Right cardiac atrium (tissue), 5 donors: ENCODE results near the gene STMN3. TPM values are rescaled to one million over a fixed set of nuclear protein-coding genes. Genes with fewer than 3 reads are reported as not detected.
A peak's percentile ranks its signal among the peaks of the same experiment; 100 is the strongest.

Source experiments
- ATAC-seq, 2 donors: fragments of 200-7000 bp; cut with Tn5 transposase; one replicate each; pipeline versions ENCODE4 v1.8.0 to v1.9.1; 2020; ENCODE audit warnings: moderate library complexity in 2 of 2, mild to moderate bottlenecking in 1 of 2
- DNase-seq, 3 donors: peaks; one replicate each; pipeline ENCODE4 v3.0.0-alpha.2; 2020
- H3K27ac ChIP-seq: one replicate; pipeline ENCODE4 v1.5.1; 2013; ENCODE audit warnings: mild to moderate bottlenecking, low read length, control low read depth, moderate library complexity
- H3K27me3 ChIP-seq: one replicate; pipeline ENCODE4 v1.6.1; 2013; ENCODE audit not compliant: control insufficient read depth, insufficient read depth
- H3K4me1 ChIP-seq: one replicate; pipeline ENCODE4 v1.6.1; 2013; ENCODE audit warnings: low read length; ENCODE audit not compliant: control insufficient read depth, insufficient read depth
- H3K4me3 ChIP-seq: one replicate; pipeline ENCODE4 v1.5.1; 2013; ENCODE audit warnings: low read length, control low read depth
- H3K9me3 ChIP-seq: one replicate; pipeline ENCODE4 v1.6.1; 2013; ENCODE audit warnings: low read length; ENCODE audit not compliant: control insufficient read depth
- whole genome bisulfite sequencing: extraction: QIAGEN DNeasy Blood & Tissue Kit; methylation state at CpG from one replicate; pipeline ENCODE4 v1.1.7; 2013; 5-methylcytosine and 5-hydroxymethylcytosine counted together
- intact Hi-C, 4 donors: fragments of 100-400 bp; cut with DNase I; formaldehyde crosslinking; loops; one replicate each; pipeline versions ENCODE4 v1.11.0 to v1.14.0; 2022 to 2023
- long read RNA-seq, 4 donors: library from polyadenylated mRNA; unstranded; transcript quantifications; one replicate each; pipeline ENCODE4 v2.0.0, GENCODE V29; 2020 to 2021
- polyA plus RNA-seq: library from polyadenylated mRNA; stranded (reverse); fragments of 200-250 nt; gene quantifications from one replicate; pipeline ENCODE4 v1.2.3, GENCODE V29; 2013
- total RNA-seq, 4 donors: library from RNA; stranded (reverse); fragmentation: NEBNext Ultra II Directional; extraction: Animal tissue kit (Norgen Biotek cat#: 25700); gene quantifications; one replicate each; pipeline ENCODE4 v1.2.1, GENCODE V29; 2021
- donor health status: healthy with polysubstance abuse.
- donor health status: DM: no; HTN: yes; CAD: no.
- donor health status: DM: no; HTN: no; CAD: no.
- donor health status: DM: no; HTN: yes; CAD: no; lungs with severe emphysema.
- donor health status: DM: yes; HTN: yes; CAD: no.

STMN3 gene
- 1 to 10 TPM; 4.0 to 9.3 (median 5.8) TPM for total RNA-seq
- polyA plus RNA-seq = 7.1 TPM
- long read RNA-seq, donor 1, transcript STMN3-201 (5 exons, 2,255 nt) = major isoform, 5 of 14 reads
- long read RNA-seq, donor 1, partial matches to known transcripts = 1 of 14 reads
- long read RNA-seq, donor 1, other reads (novel, unspliced or antisense) = 8 of 14 reads
- long read RNA-seq, donor 2, transcript STMN3-201 (5 exons, 2,255 nt) = major isoform, 8 of 9 reads
- long read RNA-seq, donor 2, partial matches to known transcripts = 0 of 9 reads
- long read RNA-seq, donor 2, other reads (novel, unspliced or antisense) = 1 of 9 reads
- long read RNA-seq, donor 3, partial matches to known transcripts = 0 of 6 reads
- long read RNA-seq, donor 3, other reads (novel, unspliced or antisense) = 4 of 6 reads
- long read RNA-seq, donor 4, transcript STMN3-201 (5 exons, 2,255 nt) = major isoform, 10 of 13 reads
- long read RNA-seq, donor 4, partial matches to known transcripts = 3 of 13 reads
- long read RNA-seq, donor 4, other reads (novel, unspliced or antisense) = 0 of 13 reads

DNA sequence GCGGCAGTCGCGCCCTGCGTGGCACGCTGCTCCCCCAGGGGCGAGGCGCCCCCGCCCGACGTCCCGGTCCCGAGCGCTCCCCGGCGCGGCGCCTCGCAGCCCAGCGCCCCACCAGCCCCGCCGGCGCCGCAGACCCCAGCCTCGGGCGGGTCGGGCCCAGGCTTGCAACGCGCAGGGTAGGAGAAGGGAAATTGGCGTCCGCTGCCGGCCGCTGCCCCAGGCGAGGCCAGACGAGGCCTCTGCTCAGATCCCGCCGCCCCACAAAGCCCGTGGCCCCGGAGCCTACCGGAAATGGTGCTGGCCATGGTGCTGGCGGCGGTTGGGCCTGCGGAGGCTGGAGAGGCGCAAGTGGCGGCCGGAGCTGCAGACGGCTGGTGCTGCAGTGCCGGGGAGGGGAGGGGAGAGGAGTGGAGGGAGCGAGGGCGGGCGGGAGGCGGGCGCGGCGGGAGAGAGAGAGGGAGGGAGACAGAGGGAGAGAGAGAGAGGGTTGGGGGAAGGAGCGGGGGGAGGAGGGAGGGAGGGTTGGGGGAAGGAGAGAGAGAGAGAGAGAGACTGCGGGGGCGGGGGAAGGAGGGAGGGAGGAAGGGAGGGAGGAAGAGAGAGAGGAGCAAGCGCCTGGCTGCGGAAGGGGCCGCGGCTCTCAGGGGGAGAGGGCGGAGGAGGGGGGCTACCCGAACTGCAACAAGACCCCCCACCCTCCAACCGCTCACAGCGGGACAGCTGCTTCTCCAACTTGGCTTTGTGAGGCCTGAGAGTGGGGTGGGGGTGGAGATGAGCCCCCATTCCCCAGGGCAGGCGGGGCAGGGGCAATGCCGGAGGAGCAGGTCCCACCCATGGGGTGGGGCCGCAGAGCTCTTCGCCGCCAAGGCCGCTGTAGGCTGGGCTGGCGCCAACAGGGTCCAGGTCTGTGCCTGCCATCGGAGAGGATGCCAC is at the start of gene STMN3:
STMN3 (minus strand) TSS at position 384 of the 933 bp plus-strand sequence; CDS start at position 305, 79 bp downstream.
- peak; percentile 87 to 96 (median 96) for DNase-seq
- intact Hi-C loops = loop anchor here in 1 of 4 donors (10.0 kb wide), 1 partner anchor 321 kb away; the partner anchor contains the start of gene SAMD10
- under 1% methylated on average over 70 of the region's 73 CpGs for WGBS
- Histone ChIP-seq H3K4me1 (no peaks in the 10 kb centered on the region), H3K27me3 (no peaks in the 10 kb centered on the region), H3K9me3 (no peaks in the 10 kb centered on the region), H3K4me3 (peak within 1 kb of the TSS; percentile 52), H3K27ac (peak within 1 kb of the TSS; percentile 31)
- ATAC-seq = peak; percentile 71 to 82

GRCh38 chr20:63702036-63702665 is 48.9 kb upstream of the STMN3 start:
- intact Hi-C loops = no loop called here
- Histone ChIP-seq H3K27ac (no peak overlapping the region), H3K27me3 (no peaks in the 10 kb centered on the region), H3K4me3 (no peak overlapping the region), H3K4me1 (peaks cover 4% of the 10 kb centered on the region), H3K9me3 (no peaks in the 10 kb centered on the region)
- ATAC-seq (no peak), DNase-seq (no peak)
- WGBS = 89% methylated on average over 16 of the region's 16 CpGs

- H3K4me1 ChIP-seq = peaks cover under 1% of the 10 kb centered on the region
- ATAC-seq = no peak
- peak in 1 of 3 donors; percentile 57 for DNase-seq
- no peaks in the 10 kb centered on the region for H3K27me3 ChIP-seq
- no peak overlapping the region for H3K4me3 ChIP-seq
- intact Hi-C loops = no loop called here
- 79% methylated on average over 14 of the region's 14 CpGs for WGBS
- H3K27ac ChIP-seq = no peak overlapping the region
- no peaks in the 10 kb centered on the region for H3K9me3 ChIP-seq
These were observed 48.3 kb upstream of the STMN3 start for GRCh38 chr20:63701329-63702035.

GRCh38 chr20:63701051-63701328 is 47.8 kb upstream of the STMN3 start:
- Histone ChIP-seq H3K4me1 (no peaks in the 10 kb centered on the region), H3K4me3 (no peak overlapping the region), H3K9me3 (no peaks in the 10 kb centered on the region), H3K27ac (no peak overlapping the region), H3K27me3 (no peaks in the 10 kb centered on the region)
- DNase-seq (no peak), ATAC-seq (no peak)
- intact Hi-C loops = no loop called here
- WGBS = 84% methylated on average over 5 of the region's 5 CpGs

GRCh38 chr20:63700199-63701050 is 47.2 kb upstream of the STMN3 start:
- H3K9me3 ChIP-seq = no peaks in the 10 kb centered on the region
- 86% methylated on average over 43 of the region's 43 CpGs for WGBS
- DNase-seq = peak; percentile 31 to 55 (median 50)

DNA sequence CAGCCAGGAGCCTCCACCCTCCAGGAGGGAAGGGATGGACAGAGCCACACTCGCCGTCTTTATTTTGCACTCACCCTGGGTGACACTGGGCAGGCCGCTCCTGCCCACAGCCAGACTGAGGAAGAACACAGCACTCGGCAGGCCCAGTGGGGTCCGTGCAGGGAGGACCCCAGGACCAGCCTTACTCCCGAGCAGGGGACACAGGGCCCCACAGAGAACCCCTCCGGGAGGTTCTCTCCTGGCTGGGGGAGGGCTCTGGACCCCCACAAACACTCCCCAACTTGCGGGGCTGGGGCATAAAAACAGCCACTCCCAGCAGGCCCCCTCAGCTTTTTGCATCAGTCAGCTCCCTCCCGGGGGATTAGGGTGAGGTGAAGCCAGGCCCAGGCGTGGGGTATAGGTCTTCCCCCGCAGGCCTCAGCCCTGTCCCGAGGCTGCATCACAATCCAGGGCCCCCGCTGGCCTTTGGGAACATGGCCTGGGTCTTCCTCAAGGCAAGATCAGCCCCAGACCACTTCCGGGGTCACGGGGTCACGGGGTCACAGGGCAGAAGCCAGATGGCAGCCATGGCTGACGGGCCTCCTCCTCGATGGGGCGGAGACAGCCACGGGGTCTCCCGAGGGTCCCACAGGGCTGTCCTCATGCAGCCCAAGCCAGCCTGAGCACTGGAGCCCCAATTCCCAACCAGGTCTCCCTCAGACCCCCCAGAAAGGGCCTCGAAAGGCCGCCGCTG is 46.4 kb upstream of the STMN3 start:
- Histone ChIP-seq H3K4me1 (no peaks in the 10 kb centered on the region), H3K9me3 (no peaks in the 10 kb centered on the region), H3K4me3 (no peak overlapping the region), H3K27ac (no peak overlapping the region), H3K27me3 (no peaks in the 10 kb centered on the region)
- peak in 1 of 2 donors; percentile 0 for ATAC-seq
- WGBS = 74% methylated on average over 24 of the region's 24 CpGs
- peak; percentile 33 to 60 (median 60) for DNase-seq
- intact Hi-C loops = no loop called here

More at GRCh38 chr20:63700199-63701050, 47.2 kb upstream of the STMN3 start:
- H3K27me3 ChIP-seq = no peaks in the 10 kb centered on the region
- ATAC-seq = no peak
- no peaks in the 10 kb centered on the region for H3K4me1 ChIP-seq
- intact Hi-C loops = no loop called here
- no peak overlapping the region for H3K27ac ChIP-seq
- H3K4me3 ChIP-seq = no peak overlapping the region

DNA sequence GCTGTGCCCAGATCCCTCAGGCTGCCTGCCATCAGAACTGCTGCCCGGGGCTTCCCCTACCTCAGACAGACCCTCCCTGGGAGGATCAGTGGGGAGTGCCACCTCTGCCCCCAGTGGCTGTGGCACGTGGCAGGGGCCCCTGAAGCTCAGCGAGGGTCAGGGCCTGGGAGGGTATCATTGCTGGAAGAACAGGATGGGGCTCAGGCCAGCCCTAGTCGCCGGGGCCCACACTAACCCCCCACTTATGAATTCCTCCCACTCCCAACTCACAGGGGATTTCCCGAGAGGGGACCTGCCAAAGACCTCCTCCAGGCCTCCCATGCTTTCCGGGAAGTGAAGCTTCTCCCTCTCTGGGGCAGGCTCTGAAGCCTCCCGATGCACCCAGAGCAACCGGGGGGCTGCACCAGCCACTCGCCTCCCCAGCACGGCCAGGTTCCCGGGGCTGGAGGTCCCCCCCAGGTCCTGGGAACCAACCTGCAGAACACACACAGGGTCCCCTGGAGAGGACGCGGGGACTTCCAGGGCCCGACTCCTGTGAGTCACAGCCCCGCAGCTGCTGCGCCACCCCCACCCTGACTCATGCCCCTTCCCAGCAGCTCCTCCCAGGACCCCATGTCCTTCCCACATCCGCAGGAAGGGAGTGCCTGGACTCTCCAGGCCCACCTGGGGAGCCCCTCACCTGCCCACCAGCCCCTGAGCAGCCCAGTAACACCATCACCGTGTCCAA is 45.7 kb upstream of the STMN3 start:
- H3K4me3 ChIP-seq = no peak overlapping the region
- peak in 1 of 2 donors; percentile 39 for ATAC-seq
- intact Hi-C loops = no loop called here
- no peaks in the 10 kb centered on the region for H3K9me3 ChIP-seq
- no peaks in the 10 kb centered on the region for H3K27me3 ChIP-seq
- peak; percentile 74 to 80 (median 78) for DNase-seq
- H3K27ac ChIP-seq = peak overlapping the region; percentile 7
- 39% methylated on average over 19 of the region's 19 CpGs for WGBS
- no peaks in the 10 kb centered on the region for H3K4me1 ChIP-seq

GRCh38 chr20:63697868-63698545 is 44.8 kb upstream of the STMN3 start:
- intact Hi-C loops = no loop called here
- no peak overlapping the region for H3K4me3 ChIP-seq

More at GRCh38 chr20:63697868-63698545, 44.8 kb upstream of the STMN3 start:
- no peaks in the 10 kb centered on the region for H3K27me3 ChIP-seq
- no peak overlapping the region for H3K27ac ChIP-seq
- 77% methylated on average over 40 of the region's 40 CpGs for WGBS
- H3K4me1 ChIP-seq = no peaks in the 10 kb centered on the region
- ATAC-seq = no peak
- no peaks in the 10 kb centered on the region for H3K9me3 ChIP-seq
- peak in 2 of 3 donors; percentile 45 to 50 for DNase-seq
